Measurements from ENCODE around the gene IL26. TPM values are rescaled to one million over a fixed set of nuclear protein-coding genes. Genes with fewer than 3 reads are reported as not detected.

Gene IL26
- polyA plus RNA-seq, 2 of the 4 experiments (the other 2 are of a cell fraction) = not detected

- no peak overlapping the region for H3K27ac ChIP-seq
- no peaks in the 10 kb centered on the region for H3K9me3 ChIP-seq
- CTCF ChIA-PET = no interaction called here
- 25% methylated on average over 5 of the region's 5 CpGs for WGBS (ENCODE audit: missing lambda C conversion rate)
- no peak overlapping the region for H3K4me2 ChIP-seq
- no peak overlapping the region for H3K4me3 ChIP-seq
- no peak for ATAC-seq
- DNase-seq (ENCODE audit: low read depth in 1 of 2, low spot score in 1 of 2) = no peak
- no peak for FAIRE-seq
- TF ChIP-seq, protein P1, sequence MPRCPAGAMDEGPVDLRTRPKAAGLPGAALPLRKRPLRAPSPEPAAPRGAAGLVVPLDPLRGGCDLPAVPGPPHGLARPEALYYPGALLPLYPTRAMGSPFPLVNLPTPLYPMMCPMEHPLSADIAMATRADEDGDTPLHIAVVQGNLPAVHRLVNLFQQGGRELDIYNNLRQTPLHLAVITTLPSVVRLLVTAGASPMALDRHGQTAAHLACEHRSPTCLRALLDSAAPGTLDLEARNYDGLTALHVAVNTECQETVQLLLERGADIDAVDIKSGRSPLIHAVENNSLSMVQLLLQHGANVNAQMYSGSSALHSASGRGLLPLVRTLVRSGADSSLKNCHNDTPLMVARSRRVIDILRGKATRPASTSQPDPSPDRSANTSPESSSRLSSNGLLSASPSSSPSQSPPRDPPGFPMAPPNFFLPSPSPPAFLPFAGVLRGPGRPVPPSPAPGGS (IDR thresholded peaks at IDR 0.05) = no peak
- TF ChIP-seq POLR2A (IDR thresholded peaks at IDR 0.05; ENCODE audit: low read length) = no peak
- TF ChIP-seq MAFK (IDR thresholded peaks at IDR 0.05; ENCODE audit: partially characterized antibody) = peak; percentile 11
- TF ChIP-seq NFE2L2 (conservative IDR thresholded peaks at IDR 0.05; ENCODE audit: low read length) = peak; percentile 59; the same call in 1 of the 2 replicates
- H3K4me1 ChIP-seq = no peaks in the 10 kb centered on the region
- POLR2A ChIA-PET = interaction anchor here (0.7 kb wide), 1 partner anchor 904 kb away, joined by 4 read pairs; no protein-coding TSS in a partner anchor
Measured at GRCh38 chr12:68166317-68166831, 59.2 kb downstream of the IL26 start.

DNA sequence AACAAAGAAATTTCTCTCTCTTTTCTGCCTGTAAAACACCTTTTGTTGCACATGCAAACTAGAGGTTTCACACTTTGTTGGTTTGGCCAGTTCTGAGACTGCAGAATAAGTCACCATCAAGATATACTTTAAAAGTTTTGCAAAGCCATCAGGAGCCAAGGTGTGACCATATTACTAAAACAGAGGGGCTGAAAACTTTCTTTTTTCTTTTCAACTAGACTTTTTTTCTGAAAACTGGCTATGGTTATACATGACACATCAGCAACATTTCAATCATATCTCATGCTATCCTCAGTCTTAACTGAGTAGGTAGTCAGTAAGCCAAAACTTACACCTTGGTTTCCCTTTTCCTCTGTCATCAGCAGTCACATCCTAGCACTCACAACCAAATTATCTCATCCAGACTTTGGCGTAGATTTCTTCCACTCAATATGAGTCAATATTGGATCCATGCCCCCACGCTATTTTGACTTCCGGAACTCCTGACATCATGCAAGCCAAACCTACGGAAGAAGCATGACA is 62.0 kb downstream of the IL26 start:
- H3K4me1 ChIP-seq = no peaks in the 10 kb centered on the region
- H3K27ac ChIP-seq = no peak overlapping the region
- no peak overlapping the region for H3K4me2 ChIP-seq
- no peak for FAIRE-seq
- H3K4me3 ChIP-seq = no peak overlapping the region
- TF ChIP-seq MAZ (IDR thresholded peaks at IDR 0.05; ENCODE audit: borderline replicate concordance, low read depth, low read length) (no peak), HMGXB4 (CRISPR knock-in tag; IDR thresholded peaks at IDR 0.05; ENCODE audit: borderline replicate concordance) (no peak), NPAS2 (CRISPR knock-in tag; IDR thresholded peaks at IDR 0.05; ENCODE audit: borderline replicate concordance) (no peak), FOSB (CRISPR knock-in tag; IDR thresholded peaks at IDR 0.05) (no peak), POLR2AphosphoS2 (conservative IDR thresholded peaks at IDR 0.05; ENCODE audit: low read length) (no peak), SMC3 (IDR thresholded peaks at IDR 0.05) (no peak), RCOR1 (IDR thresholded peaks at IDR 0.05; ENCODE audit: low read depth, low read length) (no peak)
- POLR2A ChIA-PET = no interaction called here
- no peak for DNase-seq (ENCODE audit: low read depth in 1 of 2, low spot score in 1 of 2)
- CTCF ChIA-PET = interaction anchor here (0.8 kb wide), 1 partner anchor 123 kb away, joined by 4 read pairs; no protein-coding TSS in a partner anchor
- ATAC-seq = no peak
- no peaks in the 10 kb centered on the region for H3K9me3 ChIP-seq
- 60% methylated on average over 4 of the region's 4 CpGs for WGBS (ENCODE audit: missing lambda C conversion rate)

- Histone ChIP-seq H3K4me1 (no peaks in the 10 kb centered on the region), H3K4me3 (no peak overlapping the region), H3K9me3 (no peaks in the 10 kb centered on the region), H3K4me2 (no peak overlapping the region), H3K27ac (no peak overlapping the region)
- POLR2A ChIA-PET = no interaction called here
- FAIRE-seq = no peak
- CTCF ChIA-PET = no interaction called here
- no peak for DNase-seq (ENCODE audit: low read depth in 1 of 2, low spot score in 1 of 2)
- no peak for ATAC-seq
- WGBS (ENCODE audit: missing lambda C conversion rate) = 23% methylated on average over 2 of the region's 2 CpGs
- TF ChIP-seq KDM1A (IDR thresholded peaks at IDR 0.05; ENCODE audit: low read depth) (no peak), PHF8 (IDR thresholded peaks at IDR 0.05; ENCODE audit: borderline replicate concordance, low read depth) (no peak), HOXB13 (CRISPR knock-in tag; IDR thresholded peaks at IDR 0.05; ENCODE audit: low read depth) (no peak), CBX2 (IDR thresholded peaks at IDR 0.05; ENCODE audit: borderline replicate concordance, low read depth) (no peak), HOXB5 (CRISPR knock-in tag; IDR thresholded peaks at IDR 0.05) (no peak), TP53 (CRISPR knock-in tag; IDR thresholded peaks at IDR 0.05) (no peak), TFCP2L1 (CRISPR knock-in tag; IDR thresholded peaks at IDR 0.05) (no peak), ELK1 (IDR thresholded peaks at IDR 0.05; ENCODE audit: low read depth, low read length) (no peak), RCOR1 (IDR thresholded peaks at IDR 0.05; ENCODE audit: low read depth, low read length) (no peak), ZNF302 (CRISPR knock-in tag; IDR thresholded peaks at IDR 0.05) (no peak), NPAS2 (CRISPR knock-in tag; IDR thresholded peaks at IDR 0.05; ENCODE audit: borderline replicate concordance) (no peak), JUNB (IDR thresholded peaks at IDR 0.05) (no peak), CTCF (IDR thresholded peaks at IDR 0.05) (no peak), E2F6 (IDR thresholded peaks at IDR 0.05; ENCODE audit: borderline replicate concordance, low read depth) (no peak), EHMT2 (IDR thresholded peaks at IDR 0.05; ENCODE audit: low read depth) (no peak)
- TF ChIP-seq, protein P2, sequence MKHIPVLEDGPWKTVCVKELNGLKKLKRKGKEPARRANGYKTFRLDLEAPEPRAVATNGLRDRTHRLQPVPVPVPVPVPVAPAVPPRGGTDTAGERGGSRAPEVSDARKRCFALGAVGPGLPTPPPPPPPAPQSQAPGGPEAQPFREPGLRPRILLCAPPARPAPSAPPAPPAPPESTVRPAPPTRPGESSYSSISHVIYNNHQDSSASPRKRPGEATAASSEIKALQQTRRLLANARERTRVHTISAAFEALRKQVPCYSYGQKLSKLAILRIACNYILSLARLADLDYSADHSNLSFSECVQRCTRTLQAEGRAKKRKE (CRISPR knock-in tag; IDR thresholded peaks at IDR 0.05; ENCODE audit: low read depth) = no peak
- TF ChIP-seq, protein P3, sequence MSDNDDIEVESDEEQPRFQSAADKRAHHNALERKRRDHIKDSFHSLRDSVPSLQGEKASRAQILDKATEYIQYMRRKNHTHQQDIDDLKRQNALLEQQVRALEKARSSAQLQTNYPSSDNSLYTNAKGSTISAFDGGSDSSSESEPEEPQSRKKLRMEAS (IDR thresholded peaks at IDR 0.05) = no peak
Measured at GRCh38 chr12:68162374-68162773, 63.2 kb downstream of the IL26 start.

Measured in A549 (cell line).